Measurements from ENCODE around the gene MYBPC2.

GRCh38 chr19:50427318-50427925, 5.3 kb upstream of the MYBPC2 start:
- TF ChIP-seq CTCF (IDR thresholded peaks at IDR 0.05) (no peak), POLR2A (IDR thresholded peaks at IDR 0.05) (no peak)

Measured in right lobe of liver (tissue), 4 donors.